NCI-H460 (cell line): ENCODE results near the gene HPS6. TPM values are rescaled to one million over a fixed set of nuclear protein-coding genes. Genes with fewer than 3 reads are reported as not detected.
"Not testable (repeated sequence)": the region's sequence is repeated elsewhere in the genome, so short reads cannot be mapped to it uniquely, and the experiment has no call there.

Source experiments
- DNase-seq: peaks from one replicate; pipeline ENCODE4 v3.0.0-alpha.2; 2016; ENCODE audit warnings: low read depth; ENCODE audit errors: extremely low read depth
- polyA plus RNA-seq: library from polyadenylated mRNA; depleted of rRNA; stranded (reverse); fragments of >200 nt; gene quantifications from 2 replicates; pipeline ENCODE4 v1.2.3, GENCODE V29; 2014; cell fraction: nucleus; rRNA removed
- total RNA-seq: library from RNA; depleted of rRNA; stranded (reverse); fragments of >200 nt; shearing (Covaris generic); gene quantifications from 2 replicates; pipeline ENCODE4 v1.2.3, GENCODE V29; 2014; rRNA removed

Gene HPS6
- 16.7 and 19.5 TPM in 2 replicates for total RNA-seq
- polyA plus RNA-seq, result 23.1 and 27.5 TPM in 2 replicates

DNA sequence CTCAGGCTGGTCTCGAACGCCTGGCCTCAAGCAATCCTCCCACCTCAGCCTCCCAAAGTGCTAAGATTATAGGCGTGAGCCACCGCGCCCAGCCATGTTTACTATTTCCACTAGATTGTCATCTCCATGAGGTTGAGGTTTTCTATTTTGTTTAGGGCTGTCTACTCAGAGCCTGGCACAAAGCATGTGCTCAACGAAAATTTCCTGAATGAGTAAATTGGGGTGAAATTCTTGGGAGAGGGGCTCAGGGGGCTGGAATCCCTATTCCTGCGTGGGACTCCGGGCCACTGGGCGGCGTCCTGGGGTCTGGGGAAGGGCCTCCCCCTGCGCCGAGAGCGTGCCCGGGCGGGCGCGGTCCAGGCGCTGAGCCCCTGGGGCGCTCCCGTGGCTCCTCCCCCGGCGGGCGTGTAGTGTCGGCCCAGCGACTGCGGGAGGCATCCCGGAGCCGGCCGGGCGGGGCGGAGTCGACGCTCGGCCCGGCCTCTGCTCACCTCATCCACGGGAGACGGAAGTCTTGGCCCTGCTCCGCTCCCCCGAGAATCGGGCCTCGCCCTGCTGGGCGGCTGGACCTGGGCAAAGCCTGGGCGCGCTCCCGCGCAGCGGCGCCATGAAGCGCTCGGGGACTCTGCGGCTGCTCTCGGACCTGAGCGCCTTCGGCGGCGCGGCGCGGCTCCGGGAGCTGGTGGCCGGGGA, at the start of gene HPS6:
HPS6 (plus strand) TSS at position 482 of the 693 bp plus-strand sequence; CDS start at position 608, 126 bp downstream.
- peak; percentile 93 for DNase-seq

DNA sequence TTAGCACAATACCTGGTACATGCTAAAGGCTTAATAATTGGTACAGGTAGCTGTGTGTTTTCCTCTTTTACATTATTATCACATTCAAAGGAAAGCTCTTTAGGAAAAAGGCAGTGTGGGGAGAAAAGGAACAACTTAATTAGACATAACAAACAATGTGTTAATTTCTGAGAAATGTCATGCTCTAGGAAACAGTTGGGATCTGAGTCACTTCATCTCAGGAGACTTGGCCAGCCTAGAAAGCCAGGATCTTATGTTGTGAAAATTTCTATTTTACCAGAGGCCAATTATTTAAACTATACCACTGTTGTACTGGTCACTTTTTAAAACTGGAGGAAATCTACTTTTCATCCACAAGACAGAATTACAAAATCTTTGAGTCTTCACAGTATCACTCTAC, 48.7 kb upstream of the HPS6 start:
- DNase-seq, result no peak

DNA sequence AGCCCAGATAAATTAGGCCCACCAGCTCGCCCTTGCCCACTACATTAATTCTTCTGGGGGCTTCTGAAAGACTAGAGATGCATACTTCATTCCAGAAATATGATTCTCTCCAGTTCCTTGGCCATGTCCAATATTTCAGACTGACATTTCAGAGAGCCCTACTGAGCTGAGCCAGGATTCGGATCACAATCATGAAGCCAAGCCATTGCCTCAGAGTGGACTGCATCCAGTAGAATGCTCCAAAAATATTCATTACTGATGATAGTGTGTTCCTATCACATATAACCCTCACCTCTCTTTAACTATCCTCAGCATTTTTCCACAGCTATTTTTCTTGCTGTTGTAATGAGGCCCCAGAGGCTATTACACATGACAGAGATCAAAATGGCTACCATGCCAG, 47.9 kb upstream of the HPS6 start:
- DNase-seq, result no peak

DNA sequence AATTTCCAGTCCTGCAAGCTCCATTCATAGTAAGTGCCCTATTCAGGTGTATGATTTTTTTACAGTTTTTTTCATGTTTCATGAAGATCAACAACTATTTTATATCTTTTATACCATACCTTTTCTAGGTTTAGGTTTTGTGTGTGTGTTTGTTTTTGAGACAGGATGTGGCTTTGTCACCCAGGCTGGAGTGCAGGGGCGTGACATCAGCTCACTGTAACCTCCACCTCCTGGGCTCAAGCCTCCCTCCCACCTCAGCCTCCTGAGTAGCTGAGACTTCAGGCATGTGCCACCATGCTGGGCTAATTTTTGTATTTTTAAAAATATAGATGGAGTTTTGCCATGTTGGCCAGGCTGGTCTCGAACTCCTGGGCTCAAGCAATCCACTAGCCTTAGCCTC, 44.2 kb upstream of the HPS6 start:
- no peak for DNase-seq

DNA sequence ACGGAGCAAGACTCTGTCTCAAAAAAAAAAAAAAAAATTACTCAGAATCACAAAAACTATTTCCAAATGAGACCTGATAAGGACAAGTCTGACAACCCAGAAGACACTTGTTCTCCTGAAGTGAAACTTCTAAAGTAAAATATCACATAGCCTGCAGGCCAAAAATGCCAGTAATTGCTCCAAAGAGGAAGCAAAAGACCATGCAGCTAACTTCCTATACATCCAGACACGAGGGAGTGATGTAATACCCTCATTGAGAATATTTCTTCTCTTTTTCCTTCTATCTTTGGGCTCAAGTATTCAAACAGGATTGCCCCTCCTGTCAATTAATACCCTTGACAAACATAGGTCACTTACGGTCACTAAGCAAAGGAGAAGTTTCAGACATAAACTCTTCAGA, 40.4 kb upstream of the HPS6 start:
- DNase-seq, result no peak

DNA sequence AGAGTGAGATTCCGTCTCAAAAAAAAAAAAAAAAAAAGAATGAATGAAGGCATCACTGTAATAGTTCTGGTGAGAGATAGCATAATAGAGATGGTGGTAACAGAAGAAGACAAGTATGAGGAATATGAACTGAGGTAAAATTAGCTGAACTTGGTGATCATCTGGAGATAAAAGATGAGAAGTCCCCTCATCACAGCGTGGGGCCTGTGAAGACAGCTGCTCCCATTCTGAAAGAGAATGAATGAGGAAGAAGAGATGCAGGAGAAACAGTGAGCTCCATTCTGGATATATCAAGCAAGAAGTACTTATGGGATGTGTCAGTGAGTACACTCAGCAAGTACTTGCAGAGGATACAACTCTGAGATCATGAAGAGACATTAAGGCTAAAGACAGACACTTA, 37.9 kb upstream of the HPS6 start:
- DNase-seq, result no peak

DNA sequence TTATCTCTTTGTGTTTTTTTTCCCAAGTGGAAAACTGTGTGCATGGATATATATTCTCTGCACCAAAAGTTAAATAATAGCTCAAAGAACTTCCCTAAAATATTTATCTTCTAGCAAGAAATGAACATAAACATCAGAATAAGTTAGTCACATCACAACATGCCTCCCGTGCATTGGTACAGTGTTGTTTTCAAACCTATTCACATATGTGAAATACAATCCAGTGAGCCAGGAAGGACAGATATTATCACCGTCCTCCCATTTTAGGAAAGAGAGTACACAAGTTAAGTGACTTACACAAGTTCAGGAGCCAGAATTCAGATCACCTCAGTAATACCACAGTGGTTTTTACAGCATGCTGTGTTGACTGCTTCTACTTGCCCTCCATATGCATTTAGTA, 31.4 kb upstream of the HPS6 start:
- no peak for DNase-seq

DNA sequence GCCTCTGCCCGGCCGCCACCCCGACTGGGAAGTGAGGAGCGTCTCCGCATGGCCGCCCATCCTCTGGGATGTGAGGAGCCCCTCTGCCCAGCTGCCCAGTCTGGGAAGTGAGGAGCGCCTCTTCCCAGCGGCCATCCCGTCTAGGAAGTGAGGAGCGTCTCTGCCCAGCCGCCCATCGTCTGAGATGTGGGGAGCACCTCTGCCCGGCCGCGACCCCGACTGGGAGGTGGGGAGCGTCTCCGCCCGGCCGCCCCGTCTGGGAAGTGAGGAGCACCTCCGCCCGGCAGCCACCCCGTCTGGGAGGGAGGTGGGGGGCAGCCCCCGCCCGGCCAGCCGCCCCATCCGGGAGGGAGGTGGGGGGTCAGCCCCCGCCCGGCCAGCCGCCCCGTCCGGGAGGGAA, 29.3 kb upstream of the HPS6 start:
- DNase-seq, result not testable (repeated sequence)

DNA sequence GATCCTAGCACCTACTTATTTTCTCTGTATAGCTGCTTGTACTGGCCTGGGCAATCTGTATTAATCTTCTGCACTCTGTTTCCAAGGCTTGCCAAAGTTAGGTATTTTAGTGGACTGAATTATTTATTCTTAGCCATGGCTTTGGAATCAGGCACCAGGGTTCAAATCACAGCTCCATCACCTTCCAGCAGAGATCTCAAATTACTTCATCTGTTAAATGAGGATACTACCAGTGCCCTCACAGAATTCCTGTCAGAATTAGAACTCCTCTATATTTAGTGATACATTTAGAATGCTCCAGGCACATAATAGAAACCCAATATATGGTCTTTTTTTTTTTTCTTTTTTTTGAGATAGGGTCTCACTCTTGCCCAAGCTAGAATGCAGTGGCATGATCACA, 26.7 kb upstream of the HPS6 start:
- DNase-seq, result no peak

DNA sequence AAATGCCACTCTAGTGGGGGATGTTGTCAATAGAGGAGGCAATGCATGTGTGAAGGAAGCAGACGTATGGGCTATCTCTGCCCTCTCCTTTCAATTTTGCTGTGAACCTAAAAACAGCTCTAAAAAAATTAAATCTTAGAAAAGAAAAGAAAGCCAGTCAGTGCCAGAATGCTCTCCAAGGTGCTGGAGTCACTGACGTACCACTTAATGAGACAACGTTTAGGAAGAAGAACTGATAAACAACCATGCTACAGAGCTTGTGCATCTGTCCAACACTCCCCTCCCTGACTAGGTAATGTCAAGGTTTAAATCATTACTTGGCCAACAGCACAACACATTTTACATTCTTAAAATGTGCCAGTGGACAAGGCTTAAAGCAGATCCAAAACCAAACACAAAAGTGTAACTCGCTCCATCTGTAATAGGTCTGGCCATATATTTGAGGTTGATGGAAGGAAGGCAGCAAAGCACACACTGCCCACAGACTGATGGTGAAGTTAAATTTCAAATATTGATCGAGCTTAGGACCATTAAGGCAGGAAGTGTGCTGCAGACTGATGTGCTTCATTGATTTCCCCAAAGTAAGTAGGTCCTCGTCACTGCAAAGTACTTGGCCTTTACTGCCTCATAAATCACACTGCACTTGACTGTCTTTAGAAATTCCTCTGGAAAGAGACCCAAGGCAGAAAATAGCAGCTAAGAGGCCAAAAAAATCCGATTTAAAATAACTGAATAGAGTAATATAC, 24.7 kb upstream of the HPS6 start:
- no peak for DNase-seq

DNA sequence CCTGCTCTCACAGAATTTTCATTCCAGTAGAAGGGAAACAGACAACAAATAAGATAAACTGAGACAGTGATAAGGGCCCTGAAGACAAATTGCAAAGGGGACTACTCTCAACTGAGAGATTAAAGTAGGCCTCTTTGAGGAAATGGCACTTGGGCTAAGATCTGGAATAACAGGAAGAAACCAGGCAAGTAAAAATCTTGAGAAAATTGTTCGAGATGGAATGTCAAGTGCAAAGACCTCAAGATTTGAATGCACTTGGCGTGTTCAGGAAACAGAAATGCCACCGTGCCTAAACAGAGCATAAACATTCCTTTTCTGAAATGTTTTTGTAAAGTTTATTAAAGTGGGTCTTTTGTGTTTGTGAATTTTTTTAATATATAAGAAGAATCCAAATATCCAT, 19.9 kb upstream of the HPS6 start:
- no peak for DNase-seq

DNA sequence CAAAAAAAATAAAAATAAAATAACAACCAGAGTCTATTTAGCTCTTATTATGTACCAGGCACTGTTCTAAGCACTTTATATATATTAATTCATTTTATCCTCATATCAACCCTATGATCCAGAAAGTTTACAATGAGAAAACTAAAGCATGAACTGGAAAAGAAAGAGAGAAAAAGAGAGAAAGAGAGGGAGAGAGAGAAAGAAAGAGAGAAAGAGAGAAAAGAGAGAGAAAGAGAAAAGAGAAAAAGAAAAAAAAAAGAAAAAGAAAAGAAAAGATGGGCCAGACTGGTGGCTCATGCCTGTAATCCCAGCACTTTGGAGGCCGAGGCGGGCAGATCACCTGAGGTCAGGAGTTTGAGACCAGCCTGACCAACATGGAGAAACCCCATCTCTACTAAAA, 19.1 kb upstream of the HPS6 start:
- no peak for DNase-seq

DNA sequence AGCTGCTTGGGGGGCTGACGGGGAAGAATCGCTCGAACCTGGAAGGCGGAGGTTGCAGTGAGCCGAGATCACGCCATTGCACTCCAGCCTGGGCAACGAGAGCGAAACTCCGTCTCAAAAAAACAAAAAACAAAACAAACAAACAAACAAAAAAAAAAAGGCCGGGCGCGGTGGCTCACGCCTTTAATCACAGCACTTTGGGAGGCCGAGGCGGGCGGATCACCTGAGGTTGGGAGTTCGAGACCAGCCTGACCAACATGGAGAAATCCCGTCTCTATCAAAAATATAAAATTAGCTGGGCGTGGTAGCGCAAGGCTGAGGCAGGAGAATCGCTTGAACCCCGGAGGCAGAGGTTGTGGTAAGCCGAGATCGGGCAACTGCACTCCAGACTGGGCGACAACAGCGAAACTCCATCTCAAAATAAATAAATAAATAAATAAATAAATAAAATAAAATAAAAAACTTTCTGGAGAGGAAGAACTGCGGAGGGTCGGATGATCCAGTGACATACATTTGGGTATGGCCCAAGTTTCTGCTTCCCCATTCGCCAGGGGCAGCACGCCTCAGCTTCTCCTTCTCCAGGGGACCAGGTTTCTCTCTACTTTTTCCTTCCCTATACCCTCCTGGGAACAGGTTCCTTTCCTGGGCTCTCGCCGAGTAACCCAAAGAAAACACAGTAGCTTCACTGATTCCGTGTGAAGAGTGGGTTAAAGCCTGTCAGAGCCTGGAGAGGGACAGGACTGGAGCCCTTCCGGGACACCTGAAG, 10.1 kb upstream of the HPS6 start:
- not testable (repeated sequence) for DNase-seq

DNA sequence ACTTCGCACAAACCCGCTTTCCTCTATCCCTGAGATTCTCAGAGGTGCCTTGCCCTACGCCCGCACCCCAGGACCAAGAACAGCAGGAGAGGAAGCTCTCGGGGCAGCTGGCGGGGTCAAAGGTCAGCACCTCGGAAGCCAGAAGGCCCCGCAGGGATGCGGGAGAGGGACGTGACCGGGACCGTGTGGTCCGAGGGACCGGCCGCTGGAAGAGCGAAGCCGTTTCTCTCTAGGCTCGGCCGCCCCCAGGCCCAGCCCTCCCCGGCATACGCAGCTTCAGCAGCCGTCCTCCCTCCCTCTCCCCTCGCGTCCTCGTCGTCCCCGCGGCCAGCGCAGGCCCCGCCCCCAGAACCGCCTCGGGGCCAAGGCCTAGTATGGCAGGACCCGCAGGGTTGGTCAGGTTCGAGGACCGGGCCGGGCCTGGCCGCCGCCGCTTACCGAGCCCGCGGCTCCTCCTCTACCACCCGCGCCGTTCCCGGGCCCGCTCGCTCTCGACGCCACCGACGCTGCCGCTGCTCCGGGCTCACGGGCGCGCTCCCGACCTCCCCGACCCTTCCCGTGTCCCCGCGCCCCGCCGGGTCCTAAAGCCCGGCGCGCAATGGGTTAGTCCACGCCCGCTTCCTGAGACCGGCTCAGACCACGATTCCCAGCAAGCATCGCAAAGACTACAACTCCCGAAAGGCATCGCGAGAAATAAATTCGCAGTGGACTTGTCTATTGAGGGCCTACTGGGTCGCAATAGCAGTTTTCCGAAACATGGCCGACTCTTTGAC, 9.3 kb upstream of the HPS6 start, which contains the start of gene ARMH3:
ARMH3 (minus strand) TSS at position 527 of the 773 bp plus-strand sequence. CDS start 16,059 bp downstream, outside the sequence.
- DNase-seq, result peak; percentile 98

DNA sequence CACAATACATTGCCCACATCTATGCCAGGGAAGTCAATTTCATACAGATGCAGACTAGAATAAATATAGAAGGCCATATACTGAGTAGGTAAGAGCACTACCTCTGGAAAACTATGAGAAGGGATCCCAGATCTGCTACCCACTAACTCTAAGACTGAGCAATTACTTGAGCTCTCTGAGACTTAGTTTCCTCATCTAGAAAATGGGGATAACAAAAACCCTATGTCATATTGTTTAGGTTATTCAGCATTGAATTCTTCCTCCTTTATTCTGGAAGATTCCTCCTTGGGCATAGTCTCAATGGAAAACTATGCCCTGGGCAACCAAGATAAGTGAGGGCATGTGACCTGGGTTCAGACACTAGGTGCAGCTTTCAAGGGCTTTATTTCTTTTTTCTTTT, 5.2 kb upstream of the HPS6 start:
- no peak for DNase-seq

DNA sequence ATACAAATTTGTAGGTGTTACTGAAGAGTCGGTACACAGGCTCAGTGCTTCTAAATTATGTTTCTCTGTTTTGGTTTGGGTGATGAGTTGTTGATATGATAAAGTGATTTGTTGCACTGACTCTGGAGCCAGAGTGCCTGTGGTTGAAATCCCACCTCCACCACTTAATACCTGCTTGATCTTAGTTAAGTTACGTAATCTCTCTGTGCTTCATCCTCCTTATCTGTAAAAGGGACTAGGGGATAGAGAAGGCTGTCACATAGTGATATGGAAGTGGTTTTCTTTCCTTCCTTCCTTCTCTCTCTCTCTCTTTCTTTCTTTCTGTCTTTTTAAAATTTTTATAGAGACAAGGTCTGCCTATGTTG, 664 bp upstream of the HPS6 start:
- DNase-seq, result no peak

DNA sequence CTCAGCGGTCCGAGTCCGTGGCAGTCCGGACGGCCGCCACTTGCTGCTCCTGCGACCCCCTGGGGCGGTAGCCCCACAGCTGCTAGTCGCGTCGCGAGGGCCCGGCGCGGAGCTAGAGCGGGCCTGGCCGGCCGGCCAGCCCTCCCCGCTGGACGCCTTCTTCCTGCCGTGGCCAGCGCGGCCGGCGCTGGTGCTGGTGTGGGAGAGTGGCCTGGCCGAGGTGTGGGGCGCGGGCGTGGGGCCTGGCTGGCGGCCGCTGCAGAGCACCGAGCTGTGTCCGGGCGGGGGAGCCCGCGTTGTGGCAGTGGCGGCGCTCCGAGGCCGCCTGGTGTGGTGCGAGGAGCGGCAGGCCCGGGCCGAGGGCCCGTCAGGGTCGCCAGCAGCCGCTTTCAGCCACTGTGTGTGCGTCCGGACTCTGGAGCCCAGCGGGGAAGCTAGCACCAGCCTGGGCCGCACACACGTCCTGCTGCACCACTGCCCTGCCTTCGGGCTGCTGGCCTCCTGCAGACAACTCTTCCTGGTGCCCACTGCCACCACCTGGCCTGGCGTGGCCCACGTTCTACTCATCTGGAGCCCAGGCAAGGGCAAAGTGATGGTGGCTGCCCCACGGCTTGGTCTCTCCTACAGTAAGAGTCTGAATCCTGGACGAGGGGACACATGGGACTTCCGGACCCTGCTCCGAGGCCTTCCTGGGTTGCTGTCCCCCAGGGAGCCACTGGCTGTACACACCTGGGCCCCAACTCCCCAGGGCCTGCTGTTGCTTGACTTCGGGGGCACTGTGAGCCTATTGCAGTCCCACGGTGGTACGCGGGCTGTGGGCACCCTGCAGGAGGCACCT, 631 bp downstream of the HPS6 start:
- DNase-seq, result no peak

DNA sequence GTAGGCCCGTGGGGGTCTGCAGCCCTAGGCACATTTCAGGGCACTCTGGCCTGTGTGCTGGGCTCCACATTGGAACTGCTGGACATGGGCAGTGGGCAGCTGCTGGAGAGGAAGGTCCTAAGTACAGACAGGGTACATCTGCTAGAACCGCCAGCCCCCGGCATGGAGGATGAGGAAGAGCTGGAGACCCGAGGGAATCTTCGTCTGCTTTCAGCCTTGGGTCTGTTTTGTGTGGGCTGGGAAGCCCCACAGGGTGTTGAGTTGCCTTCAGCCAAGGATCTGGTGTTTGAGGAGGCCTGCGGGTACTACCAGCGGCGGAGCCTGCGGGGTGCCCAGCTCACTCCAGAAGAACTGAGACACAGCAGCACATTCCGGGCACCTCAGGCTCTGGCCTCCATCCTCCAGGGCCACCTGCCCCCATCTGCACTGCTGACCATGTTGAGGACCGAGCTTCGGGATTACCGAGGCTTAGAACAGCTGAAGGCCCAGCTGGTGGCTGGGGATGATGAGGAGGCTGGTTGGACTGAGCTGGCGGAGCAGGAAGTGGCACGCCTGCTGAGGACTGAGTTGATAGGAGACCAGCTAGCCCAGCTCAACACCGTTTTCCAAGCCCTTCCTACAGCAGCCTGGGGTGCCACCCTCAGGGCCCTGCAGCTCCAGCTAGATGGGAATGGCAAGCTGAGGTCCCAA, 1.4 kb downstream of the HPS6 start:
- DNase-seq, result no peak
